HG02852 (cell line): ENCODE data around the gene GMEB2.
"Not testable (repeated sequence)": the region's sequence is repeated elsewhere in the genome, so short reads cannot be mapped to it uniquely, and the experiment has no call there.

Experiments
- ATAC-seq: cut with Tn5 transposase; IDR thresholded peaks from one replicate; pipeline ENCODE4 v1.9.1; 2021; ENCODE audit warnings: mild to moderate bottlenecking, moderate library complexity; ENCODE audit not compliant: unreplicated experiment

The GMEB2 gene

GRCh38 chr20:63573647-63574131 is 53.2 kb downstream of the GMEB2 start:
- no peak for ATAC-seq

GRCh38 chr20:63572788-63573646 is 53.9 kb downstream of the GMEB2 start:
- ATAC-seq = no peak

- no peak for ATAC-seq
Measured at GRCh38 chr20:63572071-63572787, 54.7 kb downstream of the GMEB2 start.

- ATAC-seq = not testable (repeated sequence)
Measured at GRCh38 chr20:63571087-63571478, 55.8 kb downstream of the GMEB2 start.

GRCh38 chr20:63570281-63571086 is 56.4 kb downstream of the GMEB2 start:
- no peak for ATAC-seq

GRCh38 chr20:63568986-63569949 is 57.6 kb downstream of the GMEB2 start:
- no peak for ATAC-seq

GRCh38 chr20:63568170-63568981 is 58.5 kb downstream of the GMEB2 start:
- no peak for ATAC-seq

- peak; percentile 74 for ATAC-seq
Measured at GRCh38 chr20:63567386-63568169, 59.3 kb downstream of the GMEB2 start.

GRCh38 chr20:63567136-63567385 is 59.8 kb downstream of the GMEB2 start:
- no peak for ATAC-seq

GRCh38 chr20:63566395-63567135 is 60.3 kb downstream of the GMEB2 start:
- no peak for ATAC-seq

- ATAC-seq = no peak
Measured at GRCh38 chr20:63565699-63566335, 61.1 kb downstream of the GMEB2 start.

GRCh38 chr20:63565021-63565698 is 61.7 kb downstream of the GMEB2 start:
- ATAC-seq = no peak

GRCh38 chr20:63564036-63564810 is 62.7 kb downstream of the GMEB2 start:
- no peak for ATAC-seq

- no peak for ATAC-seq
Measured at GRCh38 chr20:63563225-63563935, 63.5 kb downstream of the GMEB2 start.

- ATAC-seq = no peak
Measured at GRCh38 chr20:63562461-63563224, 64.3 kb downstream of the GMEB2 start.
